GM21447 (cell line): ENCODE data around the gene DNAH17.

Experiments
- ATAC-seq: cut with Tn5 transposase; IDR thresholded peaks from one replicate; pipeline ENCODE4 v1.9.1; 2021; ENCODE audit not compliant: unreplicated experiment

DNAH17 gene

DNA sequence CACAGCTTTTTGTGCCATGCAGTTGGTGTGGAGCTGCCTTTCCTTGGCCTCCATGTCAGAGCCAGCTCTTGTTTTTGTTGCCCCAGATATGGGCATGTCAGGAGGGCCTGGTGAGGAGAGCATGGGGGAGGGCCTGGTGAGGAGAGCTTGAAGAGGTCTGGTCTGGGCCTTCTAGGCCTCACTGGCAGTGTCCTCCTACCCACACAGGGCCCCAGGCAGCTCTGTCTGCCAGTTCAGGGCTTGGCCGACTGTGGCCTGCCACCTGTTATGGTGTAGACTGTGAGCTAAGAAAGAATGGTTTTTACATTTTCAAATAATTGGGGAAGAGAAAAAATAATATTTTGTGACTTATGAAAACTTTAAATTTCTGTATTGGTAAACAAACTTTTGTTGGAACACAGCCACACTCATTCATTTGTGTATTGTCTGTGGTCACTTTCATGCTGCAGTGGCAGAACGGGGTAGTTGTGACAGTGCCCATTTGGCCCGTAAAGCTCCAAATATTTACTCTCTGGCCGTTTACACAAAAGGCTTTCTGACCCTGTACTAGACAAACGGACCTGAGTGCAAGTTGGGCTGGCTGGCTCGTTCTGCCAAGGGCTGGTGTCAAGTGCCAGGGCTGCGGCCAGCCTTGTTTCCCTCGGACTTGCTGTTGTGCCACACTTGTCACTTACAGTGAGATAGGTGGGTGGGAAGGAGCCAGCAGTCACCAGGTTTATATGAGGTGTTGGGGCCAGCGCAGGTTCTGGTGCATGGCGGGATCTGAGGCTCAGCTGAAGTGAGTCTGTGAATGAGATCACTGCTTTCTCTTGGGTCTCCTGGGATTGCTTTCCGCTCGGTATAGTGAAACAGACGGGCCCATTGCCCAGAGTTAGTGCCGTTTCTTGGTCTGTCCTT, 180.5 kb downstream of the DNAH17 start:
- ATAC-seq = no peak

DNA sequence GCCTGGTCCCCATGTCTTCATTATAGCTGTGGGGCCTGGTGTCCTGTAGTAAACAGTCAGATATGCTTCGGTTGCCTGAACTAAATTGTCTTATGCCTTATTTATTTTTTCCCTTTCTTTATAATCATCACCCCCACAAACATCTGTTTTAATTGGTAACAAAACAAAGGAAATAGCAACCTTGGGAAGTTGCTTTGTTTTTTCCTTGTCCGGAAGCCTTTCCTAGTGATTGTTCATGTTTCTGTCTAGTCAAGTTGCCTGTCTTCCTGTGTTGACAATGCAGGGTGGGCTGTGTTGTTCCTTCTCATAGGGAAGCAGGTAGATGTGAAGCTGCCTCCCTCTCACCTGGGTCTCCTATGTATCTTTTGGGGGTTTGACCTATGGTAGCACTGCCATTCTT, 182.0 kb downstream of the DNAH17 start:
- no peak for ATAC-seq

DNA sequence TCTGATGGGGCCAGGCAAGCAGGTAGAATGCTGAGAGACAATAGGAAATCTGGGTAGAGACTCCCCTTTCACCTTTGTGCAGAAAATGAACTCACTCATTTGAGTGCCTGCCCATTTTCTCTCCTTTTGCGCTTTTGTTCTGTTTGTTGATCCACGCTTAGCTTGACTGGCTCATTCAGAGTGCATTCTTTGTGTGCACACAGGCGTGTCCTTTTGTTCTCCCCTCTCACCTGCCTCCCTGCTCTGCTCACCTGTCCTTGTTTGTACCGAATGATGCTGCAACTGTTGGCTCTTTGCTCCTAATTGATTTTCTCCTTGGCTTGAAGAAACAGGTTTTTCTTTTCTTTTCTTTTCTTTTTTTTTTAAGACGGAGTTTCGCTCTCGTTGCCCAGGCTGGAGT, 183.0 kb downstream of the DNAH17 start:
- ATAC-seq = no peak

DNA sequence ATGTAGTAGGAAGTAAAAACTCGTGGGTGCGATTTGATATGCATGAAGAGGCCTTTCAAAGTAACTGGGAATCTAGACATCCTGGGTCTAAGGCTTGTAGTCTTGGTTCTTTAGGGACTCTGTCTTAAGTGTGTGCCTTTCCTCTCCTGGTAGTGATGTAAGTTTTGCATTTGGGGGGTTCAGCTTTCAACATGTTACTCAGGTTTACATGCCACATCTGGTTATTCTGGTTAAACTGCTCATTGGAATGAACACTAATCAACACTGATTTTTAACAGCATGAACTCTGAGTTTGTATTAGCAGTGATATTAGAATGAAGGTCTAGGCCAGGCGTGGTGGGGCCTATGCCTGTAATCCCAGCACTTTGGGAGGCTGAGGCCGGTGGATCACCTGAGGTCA, 183.6 kb downstream of the DNAH17 start:
- no peak for ATAC-seq

DNA sequence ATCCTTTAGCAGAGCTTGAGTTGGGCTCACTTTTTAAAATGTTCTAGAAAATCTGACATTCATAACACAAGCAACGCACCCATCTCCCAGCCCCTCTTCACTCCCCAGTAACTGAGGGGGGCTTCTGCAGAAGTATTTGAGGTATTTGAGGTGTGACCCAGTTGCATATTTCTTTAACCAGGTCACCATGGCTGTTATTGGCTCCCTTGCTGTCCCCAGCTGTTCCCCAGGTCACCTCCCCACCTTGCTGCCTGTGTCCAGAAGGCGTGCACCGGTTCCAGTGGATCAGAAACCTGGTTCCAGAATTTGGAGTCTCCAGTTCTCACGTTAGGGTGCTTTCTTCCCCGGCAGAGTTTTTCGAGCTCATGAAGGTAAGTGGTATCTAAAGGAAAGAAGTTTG, 184.9 kb downstream of the DNAH17 start:
- ATAC-seq = no peak

DNA sequence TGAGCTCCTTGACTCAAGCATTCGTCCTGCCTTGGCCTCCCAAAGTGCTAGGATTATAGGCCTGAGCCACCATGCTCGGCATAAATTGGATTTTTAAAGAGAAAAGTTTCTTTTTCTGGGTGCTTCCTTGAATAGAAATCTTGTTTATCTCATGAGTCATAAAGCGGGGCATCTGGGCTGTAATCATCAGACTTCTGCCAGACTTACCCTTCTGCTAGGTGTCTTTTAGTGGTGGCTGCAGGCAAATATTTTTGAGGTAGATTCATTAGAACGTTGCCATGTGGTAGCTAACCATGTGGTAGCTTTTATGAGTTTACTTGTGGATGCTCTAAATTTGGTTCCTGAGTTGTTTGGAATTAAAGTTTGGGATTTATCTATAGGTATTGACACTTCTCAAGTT, 185.4 kb downstream of the DNAH17 start:
- no peak for ATAC-seq

DNA sequence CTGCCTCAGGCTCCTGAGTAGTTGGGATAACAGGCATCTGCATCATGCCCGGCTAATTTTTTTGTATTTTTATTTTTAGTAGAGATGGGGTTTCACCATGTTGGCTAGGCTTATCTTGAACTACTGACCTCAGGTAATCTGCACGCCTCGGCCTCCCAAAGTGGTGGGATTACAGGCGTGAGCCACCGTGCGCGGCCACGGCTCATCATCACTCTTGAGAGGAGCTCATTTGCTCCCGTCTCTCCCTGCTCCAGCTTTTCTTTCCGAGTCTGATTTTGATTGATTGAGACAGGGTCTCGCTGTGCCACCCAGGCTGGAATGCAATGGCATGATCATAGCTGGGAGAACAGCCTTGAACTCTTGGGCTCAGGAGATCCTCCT, 186.2 kb downstream of the DNAH17 start:
- no peak for ATAC-seq

DNA sequence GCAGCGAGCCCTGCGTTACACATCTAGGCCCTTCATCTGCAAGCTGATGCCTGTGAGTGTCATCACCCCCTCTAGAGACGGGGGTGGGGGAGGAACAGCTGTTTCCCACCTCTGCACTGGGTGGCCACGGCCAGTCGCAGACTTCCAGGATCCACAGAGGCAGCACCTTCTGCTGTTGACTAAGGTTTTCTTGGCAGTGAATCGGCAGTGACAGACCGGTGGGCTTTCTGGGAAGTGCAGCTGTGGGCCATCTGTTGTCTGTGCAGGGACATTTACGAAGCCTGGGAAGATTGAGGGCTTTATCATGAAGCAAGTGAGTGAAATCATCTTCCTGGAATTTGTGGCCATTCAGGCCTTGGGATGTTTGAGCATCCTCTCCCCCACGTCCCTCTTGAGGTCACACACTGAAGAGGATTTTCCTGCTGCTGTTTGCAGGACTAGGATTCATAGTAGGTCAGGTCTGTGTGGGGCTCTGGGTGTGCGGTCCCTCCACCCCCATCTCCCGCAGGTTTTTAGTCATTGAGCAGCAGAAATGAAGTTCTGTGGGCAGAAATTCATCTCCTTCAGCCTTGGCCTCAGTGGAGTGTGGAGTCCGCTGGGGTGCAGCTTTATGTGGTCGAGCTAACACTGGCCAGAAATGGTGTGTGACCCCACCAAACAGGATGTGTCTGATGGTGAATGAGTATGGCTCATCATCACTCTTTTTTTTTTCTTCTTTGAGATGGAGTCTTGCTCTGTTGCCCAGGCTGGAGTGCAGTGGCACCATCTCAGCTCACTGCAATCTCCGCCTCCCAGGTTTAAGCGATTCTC, 186.8 kb downstream of the DNAH17 start:
- no peak for ATAC-seq

DNA sequence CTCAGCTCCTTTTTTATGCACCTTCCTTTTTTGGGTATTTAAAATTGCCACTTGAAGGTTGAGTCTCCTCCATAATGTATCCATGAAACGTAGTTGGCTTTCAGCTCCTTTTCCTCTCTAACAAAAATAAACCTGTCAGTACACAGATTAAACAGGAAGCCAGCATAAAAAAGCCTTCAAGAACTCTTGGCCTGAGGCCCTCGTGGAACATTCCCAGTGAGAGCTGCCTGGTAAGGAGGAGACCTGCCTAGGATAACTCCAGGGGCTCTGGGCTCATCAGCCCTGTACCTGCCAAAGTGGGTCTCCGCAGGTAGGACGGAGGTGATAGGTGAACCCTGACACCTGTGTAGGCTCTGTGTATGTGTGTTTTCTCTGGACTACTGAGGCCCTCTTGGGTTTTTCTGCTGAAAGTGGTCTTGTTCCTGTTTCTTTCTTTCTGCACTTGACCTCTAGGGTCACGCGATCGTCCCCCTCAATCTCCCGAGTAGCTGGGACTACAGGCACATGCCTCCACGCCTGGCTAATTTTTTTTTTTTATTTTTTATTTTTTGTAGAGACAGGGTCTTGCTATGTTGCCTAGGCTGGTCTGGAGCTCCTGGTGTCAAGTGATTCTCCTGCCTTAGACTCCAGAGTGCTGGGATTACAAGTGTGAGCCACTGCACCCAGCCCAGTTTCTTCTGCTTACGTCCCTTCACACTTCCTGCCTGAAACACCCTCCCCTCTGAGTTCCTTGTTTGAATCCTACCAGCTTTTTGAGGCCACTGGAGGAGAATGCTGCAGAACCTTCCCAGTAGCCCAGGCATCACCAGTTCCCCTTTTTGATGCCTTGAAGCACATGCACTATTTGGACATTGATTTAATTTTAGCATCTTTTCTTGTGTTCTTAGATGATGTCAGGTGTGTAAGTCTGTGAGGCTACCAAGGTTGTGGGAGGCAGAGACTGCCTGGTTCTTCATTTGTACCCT, 188.9 kb downstream of the DNAH17 start:
- ATAC-seq = no peak

DNA sequence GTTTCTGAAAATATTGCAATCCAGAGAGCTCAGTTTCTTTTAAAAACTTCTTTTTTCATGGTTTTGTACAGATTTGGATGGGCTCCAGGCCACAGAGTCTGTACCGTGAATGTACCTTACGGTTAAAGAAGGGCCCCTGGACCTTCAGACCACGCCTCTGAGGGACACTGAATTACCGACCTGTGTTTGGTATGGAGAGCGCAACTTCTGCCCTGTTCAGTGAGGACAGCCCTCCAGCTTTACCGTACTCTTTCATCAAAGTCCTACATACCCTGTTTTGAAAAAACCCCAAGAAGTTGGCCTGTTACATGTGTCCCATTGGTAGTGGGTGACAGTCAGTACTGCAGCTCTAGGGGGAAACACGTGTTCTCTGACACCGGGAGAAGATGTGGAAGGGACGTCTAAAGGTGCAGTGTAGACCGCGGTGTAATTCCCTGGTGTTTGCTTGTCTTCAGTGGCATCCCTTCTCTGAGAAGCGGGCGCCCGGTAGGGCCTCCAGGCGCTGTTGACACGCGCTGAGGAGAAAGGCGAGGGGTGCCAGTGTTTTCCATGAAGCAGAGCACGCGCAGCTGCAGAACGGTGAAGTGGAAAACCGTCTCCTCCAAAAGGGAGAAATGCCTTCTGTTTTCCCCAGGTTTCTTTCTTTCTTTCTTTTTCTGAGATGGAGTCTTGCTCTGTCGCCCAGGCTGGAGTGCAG, 192.6 kb downstream of the DNAH17 start:
- ATAC-seq = no peak

DNA sequence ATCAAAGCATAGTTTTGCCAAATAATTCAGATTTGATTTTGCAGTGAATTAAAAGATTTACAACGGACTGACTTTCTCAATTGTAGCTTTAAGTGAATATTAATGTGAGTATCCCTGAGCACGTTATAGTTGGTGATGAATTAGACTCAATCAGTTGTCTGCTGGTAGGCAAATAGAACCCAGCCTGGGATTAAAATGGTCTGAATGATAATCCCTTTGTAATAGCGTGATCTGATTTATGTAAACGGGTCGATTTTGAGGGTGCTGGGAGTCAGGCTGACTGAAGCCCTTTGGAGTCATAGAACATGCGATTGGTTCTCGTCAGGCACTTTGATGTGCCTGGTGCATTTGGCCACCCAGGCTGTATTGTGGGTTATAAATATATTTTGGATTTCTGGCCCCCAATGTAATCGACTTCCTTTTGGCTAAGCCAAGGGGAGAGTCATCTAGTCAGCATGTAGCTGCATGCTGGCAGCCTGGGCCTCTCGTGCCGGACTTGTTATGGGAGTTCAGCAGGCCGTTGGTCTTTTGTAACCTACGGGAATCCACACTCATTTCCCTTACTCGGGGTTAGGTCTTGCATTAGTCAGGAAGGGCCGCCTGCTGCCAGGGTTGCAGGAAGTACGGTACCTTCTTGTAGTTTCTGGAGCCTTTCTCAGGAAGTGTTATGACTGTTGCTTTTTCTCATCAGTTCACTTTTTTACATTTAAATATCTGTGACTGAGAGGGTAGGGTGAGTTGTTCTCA, 193.3 kb downstream of the DNAH17 start:
- no peak for ATAC-seq

DNA sequence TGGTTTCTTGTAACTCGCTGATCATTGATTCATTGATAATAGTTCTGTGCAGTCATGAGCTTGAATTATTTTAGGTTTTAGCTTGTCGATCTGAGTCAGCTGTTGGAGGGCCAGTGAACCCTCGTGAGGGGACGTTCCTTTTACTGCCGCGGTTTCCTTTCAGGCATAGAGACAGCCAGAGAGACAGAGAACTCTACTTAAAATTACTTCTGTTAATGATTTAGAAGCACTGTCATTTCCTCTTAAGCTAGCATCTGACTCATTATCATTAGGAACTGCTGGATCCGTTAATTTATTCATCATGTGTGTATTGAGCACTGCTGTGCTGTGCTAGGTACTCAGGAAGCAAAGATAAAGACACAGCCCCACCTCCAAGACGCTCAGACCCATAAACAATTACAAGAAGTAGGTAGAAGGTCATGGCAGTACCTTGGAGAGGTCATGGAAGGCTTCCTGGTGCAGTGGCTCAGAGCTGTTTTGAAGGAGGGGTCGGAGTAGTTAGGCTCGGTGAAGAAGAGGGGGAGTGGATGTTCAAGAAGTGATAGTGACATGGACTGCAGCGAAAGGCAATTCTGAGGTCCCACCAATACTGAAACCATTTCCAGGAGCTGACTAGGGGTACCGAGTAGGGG, 195.5 kb downstream of the DNAH17 start:
- ATAC-seq = no peak

DNA sequence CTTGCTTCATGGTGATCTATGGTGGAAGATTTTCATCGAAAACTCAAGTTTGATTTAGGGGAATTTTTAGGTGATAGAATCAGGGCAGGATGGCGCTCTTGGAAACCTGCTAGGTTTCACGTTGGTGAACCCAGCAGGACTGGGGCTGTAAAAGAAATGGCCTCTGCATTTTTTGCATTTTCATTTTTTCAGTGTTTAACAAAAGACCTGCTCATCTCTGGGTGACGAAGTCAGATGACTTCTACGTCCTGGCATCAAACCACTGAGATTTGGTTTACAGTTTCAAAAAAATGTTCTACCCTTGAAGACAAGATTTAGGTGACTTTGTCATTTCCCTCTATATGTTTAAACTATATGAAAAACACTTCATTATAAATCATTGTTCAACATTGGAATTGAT, 196.8 kb downstream of the DNAH17 start:
- ATAC-seq = no peak

DNA sequence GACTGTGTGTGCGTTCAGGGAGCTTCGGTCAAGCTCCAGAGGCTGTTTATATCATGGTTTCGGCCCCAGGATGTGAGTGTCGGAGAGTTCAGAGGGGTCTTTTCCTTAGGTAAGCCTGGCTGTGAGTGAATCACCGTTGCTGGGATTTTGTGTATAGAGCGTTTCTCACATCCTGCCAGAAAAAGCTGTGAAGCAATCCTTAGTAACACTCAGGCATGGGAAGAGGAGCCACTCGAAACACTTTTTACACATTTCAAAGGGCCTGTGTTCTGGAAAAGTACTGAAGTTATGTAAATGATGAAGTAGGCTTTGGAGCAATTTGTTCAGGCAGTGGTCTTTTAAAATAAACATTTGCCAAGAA, 198.1 kb downstream of the DNAH17 start:
- no peak for ATAC-seq

DNA sequence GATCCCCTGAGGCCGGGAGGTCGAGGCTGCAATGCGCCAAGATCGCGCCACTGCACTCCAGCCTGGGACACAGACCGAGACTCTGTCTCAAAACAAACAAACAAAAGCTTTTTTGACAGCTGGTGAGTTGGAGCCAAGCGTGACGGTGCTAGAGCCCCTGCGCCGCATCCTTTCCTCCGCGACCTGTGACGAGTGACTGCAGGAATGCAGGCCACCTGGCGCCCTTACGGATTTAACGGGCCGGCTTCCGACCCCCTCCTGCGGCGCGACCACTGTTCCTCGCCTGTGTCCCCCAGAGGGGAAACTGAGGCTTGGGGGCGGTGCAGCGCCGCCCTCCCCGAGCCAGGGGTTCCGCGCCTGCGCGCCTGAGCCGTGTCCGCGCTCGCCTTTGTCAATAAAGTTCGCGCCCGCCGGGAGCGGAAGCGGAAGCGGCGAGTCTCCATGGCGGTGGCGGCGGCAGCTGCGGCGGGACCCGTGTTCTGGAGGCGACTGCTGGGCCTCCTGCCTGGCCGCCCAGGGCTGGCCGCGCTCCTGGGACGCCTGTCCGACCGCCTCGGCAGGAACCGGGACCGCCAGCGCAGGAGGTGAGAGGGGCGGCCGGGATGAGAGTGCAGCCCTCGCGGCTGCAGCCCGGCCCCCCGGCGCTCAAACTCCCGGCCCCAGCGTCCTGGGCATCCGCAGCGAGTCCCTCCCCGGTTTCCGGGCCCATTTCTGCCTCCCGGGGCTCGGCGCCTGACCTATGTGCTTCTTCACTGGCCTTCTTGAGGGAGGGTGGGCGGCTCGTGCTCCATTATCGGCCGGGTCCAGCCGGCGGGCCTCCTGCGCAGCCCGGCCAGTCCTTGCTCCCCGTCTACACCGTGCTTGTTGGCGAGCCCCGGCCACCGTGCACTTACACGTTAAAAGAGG, 198.7 kb downstream of the DNAH17 start, which contains the start of gene PGS1:
Gene PGS1, plus strand, starts transcription at position 425 of the 906 bp plus-strand sequence. Its CDS starts 17 bp downstream, at position 442.
- no peak for ATAC-seq

DNA sequence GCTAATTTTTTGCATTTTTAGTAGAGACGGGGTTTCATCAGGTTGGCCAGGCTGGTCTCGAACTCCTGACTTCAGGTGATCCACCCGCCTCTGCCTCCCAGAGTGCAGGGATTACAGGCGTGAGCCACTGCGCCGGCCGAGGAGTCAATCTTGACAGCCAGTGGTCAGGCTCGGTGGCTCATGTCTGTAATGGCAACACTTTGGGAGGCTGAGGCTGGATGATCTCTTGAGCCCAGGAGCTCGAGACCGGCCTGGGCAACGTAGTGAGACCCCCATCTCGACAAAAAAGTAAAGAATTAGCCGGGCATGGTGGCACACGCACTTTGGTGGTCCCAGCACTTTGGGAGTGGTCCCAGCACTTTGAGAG, 199.4 kb downstream of the DNAH17 start:
- no peak for ATAC-seq

DNA sequence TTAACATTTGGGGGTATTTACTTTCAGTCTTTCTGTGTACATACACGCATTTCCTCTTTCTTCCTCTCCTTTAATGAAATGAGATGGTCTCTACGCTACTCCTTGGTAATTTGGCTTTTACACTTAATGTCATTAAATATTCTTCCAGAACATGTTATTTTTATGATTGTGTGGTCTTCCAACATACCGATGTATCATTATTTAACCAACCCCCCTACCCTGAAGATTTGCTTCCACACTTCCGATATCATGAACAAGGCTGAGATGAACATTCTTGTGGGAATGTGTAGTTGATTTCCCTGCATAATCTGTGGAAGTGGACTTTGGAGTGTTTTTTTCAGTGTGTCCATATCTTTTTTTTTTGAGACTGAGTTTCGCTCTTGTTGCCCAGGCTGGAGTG, 201.0 kb downstream of the DNAH17 start:
- no peak for ATAC-seq

DNA sequence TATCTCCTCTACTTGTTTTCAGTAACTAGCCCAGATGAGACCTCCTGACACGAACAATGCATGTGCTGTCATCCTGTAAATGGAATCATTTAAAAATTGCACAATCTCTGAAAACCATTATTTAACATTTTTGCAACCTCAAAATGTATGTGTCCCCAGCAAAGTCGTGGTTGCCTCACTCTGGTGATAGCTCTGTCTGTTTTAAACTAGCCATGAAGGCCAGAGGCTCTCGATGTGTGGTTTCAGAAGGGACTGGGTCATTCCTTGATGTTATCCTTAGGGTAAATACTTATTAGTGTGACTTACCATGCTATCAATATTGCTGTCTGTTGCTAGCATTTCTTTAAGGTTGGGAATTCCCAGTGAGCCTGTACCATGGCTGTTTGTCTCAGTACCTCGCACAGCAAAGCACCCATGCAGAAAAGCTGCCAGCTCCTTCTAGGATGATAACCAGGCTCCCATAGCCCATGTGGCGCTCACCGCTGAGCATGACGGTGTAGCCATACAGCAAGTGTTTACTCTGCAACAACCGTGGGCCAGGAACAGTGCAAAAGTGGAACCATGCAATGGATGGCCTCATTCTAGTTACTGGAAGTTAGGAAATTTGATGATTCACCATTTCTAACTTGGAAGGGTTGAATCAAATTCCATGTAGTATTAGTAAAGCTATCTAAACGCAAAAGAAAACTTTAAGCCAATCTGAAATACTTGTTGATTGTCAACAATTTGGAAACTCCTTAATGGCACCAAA, 201.6 kb downstream of the DNAH17 start:
- ATAC-seq = no peak
